Hematopoietic multipotent progenitor cell treated with erythropoietin and hydrocortisone succinate and interleukin-3 and kit ligand, for 8 days (in vitro differentiated cells): ENCODE results near the gene ZNF438.

Experiments used
- DNase-seq: peaks from one replicate; pipeline ENCODE4 v3.0.0-alpha.2; 2015

Gene ZNF438

GRCh38 chr10:30873411-30873810, 158.3 kb downstream of the ZNF438 start:
- DNase-seq, result no peak

GRCh38 chr10:30870896-30871295, 160.8 kb downstream of the ZNF438 start:
- no peak for DNase-seq

- DNase-seq, result no peak
Observed at GRCh38 chr10:30869566-30869965, 162.1 kb downstream of the ZNF438 start.

GRCh38 chr10:30868611-30869010, 163.1 kb downstream of the ZNF438 start:
- DNase-seq, result no peak

GRCh38 chr10:30866896-30867295, 164.8 kb downstream of the ZNF438 start:
- DNase-seq, result no peak

- no peak for DNase-seq
Observed at GRCh38 chr10:30865141-30865926, 166.3 kb downstream of the ZNF438 start.

GRCh38 chr10:30863516-30864210, 168.0 kb downstream of the ZNF438 start:
- no peak for DNase-seq

GRCh38 chr10:30862486-30862885, 169.2 kb downstream of the ZNF438 start:
- peak; percentile 12 for DNase-seq

- no peak for DNase-seq
Observed at GRCh38 chr10:30861976-30862375, 169.7 kb downstream of the ZNF438 start.

GRCh38 chr10:30861221-30861620, 170.4 kb downstream of the ZNF438 start:
- no peak for DNase-seq

GRCh38 chr10:30858499-30858898, 173.2 kb downstream of the ZNF438 start:
- DNase-seq, result no peak

- no peak for DNase-seq
Observed at GRCh38 chr10:30857803-30858202, 173.9 kb downstream of the ZNF438 start.

GRCh38 chr10:30855131-30855530, 176.5 kb downstream of the ZNF438 start:
- no peak for DNase-seq

GRCh38 chr10:30854656-30855055, 177.0 kb downstream of the ZNF438 start:
- DNase-seq, result no peak

GRCh38 chr10:30853066-30853465, 178.6 kb downstream of the ZNF438 start:
- DNase-seq, result no peak

GRCh38 chr10:30850776-30851175, 180.9 kb downstream of the ZNF438 start:
- DNase-seq, result no peak

GRCh38 chr10:30849231-30850035, 182.2 kb downstream of the ZNF438 start:
- no peak for DNase-seq

- DNase-seq, result no peak
Observed at GRCh38 chr10:30848396-30849032, 183.2 kb downstream of the ZNF438 start.

GRCh38 chr10:30847642-30848041, 184.0 kb downstream of the ZNF438 start:
- no peak for DNase-seq

- DNase-seq, result no peak
Observed at GRCh38 chr10:30847199-30847598, 184.5 kb downstream of the ZNF438 start.

- no peak for DNase-seq
Observed at GRCh38 chr10:30846710-30847109, 185.0 kb downstream of the ZNF438 start.

- DNase-seq, result no peak
Observed at GRCh38 chr10:30842894-30843293, 188.8 kb downstream of the ZNF438 start.

GRCh38 chr10:30842185-30842584, 189.5 kb downstream of the ZNF438 start:
- DNase-seq, result no peak
